Mesothelial cell of epicardium (in vitro differentiated cells): Measurements from ENCODE around the gene JCAD. TPM values are rescaled to one million over a fixed set of nuclear protein-coding genes. Genes with fewer than 3 reads are reported as not detected.

ENCODE experiments used
- DNase-seq, 2 experiments: peaks; one replicate each; pipeline ENCODE4 v3.0.0; 2021; ENCODE audit warnings: low spot score in 2 of 2; ENCODE audit not compliant: unreplicated experiment in 2 of 2
- H3K27ac Mint-ChIP-seq: 2 replicates; pipeline ENCODE4 v1.8.0; 2021; ENCODE audit warnings: mixed read lengths
- H3K27me3 Mint-ChIP-seq: 2 replicates; pipeline ENCODE4 v1.8.0; 2021; ENCODE audit warnings: low read depth, mixed read lengths
- H3K36me3 Mint-ChIP-seq: 2 replicates; pipeline ENCODE4 v1.8.0; 2021; ENCODE audit warnings: mixed read lengths
- H3K4me1 Mint-ChIP-seq: 2 replicates; pipeline ENCODE4 v1.8.0; 2021; ENCODE audit warnings: mixed read lengths
- H3K4me3 Mint-ChIP-seq: 2 replicates; pipeline ENCODE4 v1.8.0; 2021; ENCODE audit warnings: mild to moderate bottlenecking, moderate library complexity, mixed read lengths
- H3K9me3 Mint-ChIP-seq: 2 replicates; pipeline ENCODE4 v1.8.0; 2021; ENCODE audit warnings: mixed read lengths
- total RNA-seq: library from RNA; stranded (reverse); gene quantifications from 3 replicates; pipeline ENCODE4 v1.2.1, GENCODE V29; 2021
- TF ChIP-seq, protein P1 (sequence below): fragments of 200-600 bp; sonication (generic); IDR thresholded peaks from one replicate; pipeline ENCODE4 v1.5.0; 2021; ENCODE audit warnings: antibody characterized with exemption; ENCODE audit not compliant: unreplicated experiment

JCAD gene
- total RNA-seq, 1 donor from 2014 or later = 21.5 TPM

DNA sequence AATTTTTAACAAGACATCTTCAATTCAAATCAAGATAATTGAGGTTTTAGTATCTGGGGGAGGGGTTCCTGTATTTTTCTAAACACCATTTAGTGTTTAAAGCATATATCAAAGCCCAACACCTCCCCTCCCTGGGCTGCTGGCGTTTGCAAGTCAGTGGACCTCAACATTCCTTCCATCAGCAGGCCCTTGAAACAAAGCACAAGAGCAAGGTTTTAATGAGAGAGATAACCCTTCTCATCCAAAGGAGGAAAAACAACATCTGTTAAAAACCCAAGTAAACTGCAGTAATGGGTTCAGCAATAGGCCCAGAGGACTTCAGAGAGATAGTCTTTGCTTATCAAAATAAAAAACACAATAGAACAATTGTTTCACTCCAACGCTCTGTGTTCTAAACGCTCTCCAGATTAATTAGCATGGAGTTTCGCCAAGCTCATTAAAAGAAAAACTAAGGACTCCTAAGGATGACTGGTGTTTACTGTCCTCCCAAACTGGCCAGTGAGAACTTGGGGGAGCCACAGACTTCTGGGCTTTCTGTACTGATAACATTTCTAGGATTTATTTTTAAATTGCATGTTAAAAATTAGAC lies 2.5 kb downstream of the JCAD start:
- Mint-ChIP-seq H3K36me3 (no peaks in the 10 kb centered on the region), H3K27me3 (peaks cover 16% of the 10 kb centered on the region), H3K9me3 (no peaks in the 10 kb centered on the region), H3K4me1 (peaks cover 46% of the 10 kb centered on the region), H3K4me3 (peak overlapping the region; percentile 84), H3K27ac (peak overlapping the region; percentile 64)
- DNase-seq = no peak
- TF ChIP-seq, protein P1, sequence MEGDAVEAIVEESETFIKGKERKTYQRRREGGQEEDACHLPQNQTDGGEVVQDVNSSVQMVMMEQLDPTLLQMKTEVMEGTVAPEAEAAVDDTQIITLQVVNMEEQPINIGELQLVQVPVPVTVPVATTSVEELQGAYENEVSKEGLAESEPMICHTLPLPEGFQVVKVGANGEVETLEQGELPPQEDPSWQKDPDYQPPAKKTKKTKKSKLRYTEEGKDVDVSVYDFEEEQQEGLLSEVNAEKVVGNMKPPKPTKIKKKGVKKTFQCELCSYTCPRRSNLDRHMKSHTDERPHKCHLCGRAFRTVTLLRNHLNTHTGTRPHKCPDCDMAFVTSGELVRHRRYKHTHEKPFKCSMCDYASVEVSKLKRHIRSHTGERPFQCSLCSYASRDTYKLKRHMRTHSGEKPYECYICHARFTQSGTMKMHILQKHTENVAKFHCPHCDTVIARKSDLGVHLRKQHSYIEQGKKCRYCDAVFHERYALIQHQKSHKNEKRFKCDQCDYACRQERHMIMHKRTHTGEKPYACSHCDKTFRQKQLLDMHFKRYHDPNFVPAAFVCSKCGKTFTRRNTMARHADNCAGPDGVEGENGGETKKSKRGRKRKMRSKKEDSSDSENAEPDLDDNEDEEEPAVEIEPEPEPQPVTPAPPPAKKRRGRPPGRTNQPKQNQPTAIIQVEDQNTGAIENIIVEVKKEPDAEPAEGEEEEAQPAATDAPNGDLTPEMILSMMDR = no peak

DNA sequence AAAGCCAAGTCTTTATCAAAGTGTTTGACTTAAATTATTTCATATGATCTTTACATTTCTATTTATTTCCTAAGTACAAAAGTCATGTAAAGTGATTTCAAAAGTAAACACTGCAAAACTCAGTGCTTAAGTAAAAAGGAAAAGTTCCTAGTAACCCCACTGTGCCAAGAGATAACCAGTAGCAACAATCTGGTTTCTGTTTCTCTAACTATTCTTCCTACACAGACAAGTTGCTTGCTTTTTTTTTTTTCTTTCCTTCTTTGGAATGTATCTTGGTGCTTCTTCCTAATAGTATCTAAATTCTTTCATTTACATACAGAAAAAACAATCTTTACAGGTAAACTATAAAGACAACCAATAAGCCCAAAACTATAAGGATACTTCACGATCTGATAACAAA lies 3.1 kb downstream of the JCAD start:
- TF ChIP-seq, protein P1 = no peak
- H3K27ac Mint-ChIP-seq = peak overlapping the region; percentile 64
- H3K9me3 Mint-ChIP-seq = no peaks in the 10 kb centered on the region
- H3K4me1 Mint-ChIP-seq = peaks cover 46% of the 10 kb centered on the region
- H3K27me3 Mint-ChIP-seq = peaks cover 12% of the 10 kb centered on the region
- DNase-seq = no peak
- H3K36me3 Mint-ChIP-seq = no peaks in the 10 kb centered on the region
- H3K4me3 Mint-ChIP-seq = peak overlapping the region; percentile 31

DNA sequence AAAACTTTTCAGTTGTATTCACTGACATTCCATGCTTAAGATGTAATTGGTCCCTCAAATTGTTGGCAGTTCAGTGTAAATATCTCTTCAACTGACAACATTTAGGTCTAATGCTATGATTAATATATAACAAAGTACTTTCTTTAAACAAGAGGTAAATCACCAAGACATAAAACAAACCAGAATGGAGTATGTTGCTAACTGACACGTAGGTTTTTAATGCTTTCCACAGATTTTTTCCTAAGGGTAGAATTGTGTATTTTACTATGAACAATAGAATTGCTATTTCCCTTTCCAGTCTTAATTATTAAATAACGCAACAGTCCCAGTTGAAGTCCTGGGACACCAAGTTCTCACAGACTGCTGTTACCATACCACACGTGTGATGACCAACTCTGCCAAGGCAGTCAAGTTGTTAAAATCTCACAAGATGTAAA lies 4.1 kb downstream of the JCAD start:
- Mint-ChIP-seq H3K36me3 (no peaks in the 10 kb centered on the region), H3K4me3 (no peak overlapping the region), H3K27me3 (peaks cover 4% of the 10 kb centered on the region), H3K27ac (no peak overlapping the region), H3K4me1 (peaks cover 46% of the 10 kb centered on the region), H3K9me3 (no peaks in the 10 kb centered on the region)
- TF ChIP-seq, protein P1 = no peak
- no peak for DNase-seq

DNA sequence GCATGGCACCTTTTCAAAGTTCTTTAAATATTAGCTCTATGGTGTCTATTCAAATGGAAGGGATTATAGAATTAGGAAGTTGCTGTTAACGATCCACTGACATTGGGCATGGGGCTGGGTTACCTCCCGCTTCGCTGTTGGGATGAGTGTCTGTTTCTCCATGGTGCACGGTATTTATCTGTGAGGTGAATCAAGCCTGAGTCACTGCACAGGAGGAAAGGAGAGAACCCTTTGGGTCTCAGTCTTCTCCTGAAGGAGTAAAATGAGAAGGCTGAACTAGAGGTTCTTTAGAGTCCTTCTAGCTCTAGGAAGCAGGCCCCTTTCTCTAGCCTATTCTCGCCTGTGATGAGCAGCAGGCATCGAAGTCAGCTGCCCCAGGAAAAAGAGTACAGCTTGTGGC lies 7.3 kb downstream of the JCAD start:
- DNase-seq = no peak
- Mint-ChIP-seq H3K9me3 (no peaks in the 10 kb centered on the region), H3K4me3 (no peak overlapping the region), H3K36me3 (peaks cover 6% of the 10 kb centered on the region), H3K27me3 (no peaks in the 10 kb centered on the region), H3K4me1 (peaks cover 44% of the 10 kb centered on the region), H3K27ac (no peak overlapping the region)
- TF ChIP-seq, protein P1 = no peak

DNA sequence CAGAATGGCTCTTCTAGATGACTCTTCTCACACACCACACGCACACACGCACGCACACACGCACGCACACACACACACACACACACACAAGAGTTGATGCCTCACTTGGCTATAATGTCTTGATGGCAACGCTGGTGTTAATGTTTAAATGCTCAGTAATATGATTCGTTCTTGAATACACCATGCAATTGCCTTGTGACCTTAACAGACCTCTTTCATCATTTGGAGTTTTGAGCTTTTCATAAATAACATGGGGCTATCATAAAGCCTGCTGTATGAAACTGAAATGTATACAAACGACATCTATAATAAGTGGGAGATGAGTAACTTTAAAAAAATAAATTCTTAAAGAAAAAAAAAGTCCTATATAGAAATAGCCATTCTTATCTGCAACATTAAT lies 8.2 kb downstream of the JCAD start:
- Mint-ChIP-seq H3K4me3 (no peak overlapping the region), H3K9me3 (no peaks in the 10 kb centered on the region), H3K4me1 (peaks cover 35% of the 10 kb centered on the region), H3K27me3 (no peaks in the 10 kb centered on the region), H3K27ac (no peak overlapping the region), H3K36me3 (peaks cover 12% of the 10 kb centered on the region)
- DNase-seq = no peak
- TF ChIP-seq, protein P1 = no peak

DNA sequence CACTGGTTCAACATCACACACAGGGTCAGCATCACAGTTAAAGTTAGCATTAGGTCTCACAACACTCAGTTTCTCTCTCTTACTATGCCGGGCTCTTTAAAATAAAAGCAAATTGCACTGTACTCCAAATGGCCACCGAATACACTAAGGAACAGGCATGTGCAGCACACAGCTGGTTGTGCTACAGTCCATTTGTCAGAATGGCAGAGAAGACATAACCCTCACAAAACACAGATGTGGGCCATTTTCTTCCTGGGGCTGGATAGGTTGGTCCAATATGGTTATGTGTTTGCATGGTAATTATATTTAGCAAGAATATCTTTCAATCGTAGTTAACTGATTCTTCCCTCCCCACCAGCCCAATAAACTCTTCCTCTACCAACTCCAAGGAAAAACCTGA lies 9.0 kb downstream of the JCAD start:
- DNase-seq = no peak
- TF ChIP-seq, protein P1 = no peak
- H3K27me3 Mint-ChIP-seq = no peaks in the 10 kb centered on the region
- H3K4me1 Mint-ChIP-seq = peaks cover 27% of the 10 kb centered on the region
- no peaks in the 10 kb centered on the region for H3K9me3 Mint-ChIP-seq
- no peak overlapping the region for H3K4me3 Mint-ChIP-seq
- H3K27ac Mint-ChIP-seq = no peak overlapping the region
- H3K36me3 Mint-ChIP-seq = peaks cover 17% of the 10 kb centered on the region
